Spinal cord (tissue), 10 donors: ENCODE results near the gene COL25A1. TPM values are rescaled to one million over a fixed set of nuclear protein-coding genes. Genes with fewer than 3 reads are reported as not detected.

Experiments used
- DNase-seq, 6 donors: peaks; one replicate each; pipeline versions ENCODE4 v3.0.0 to v3.0.0-alpha.2; 2013 to 2015; ENCODE audit warnings: low spot score in 6 of 6, low read depth in 4 of 6
- H3K27ac ChIP-seq: one replicate; pipeline ENCODE4 v1.5.1; 2013; ENCODE audit warnings: low read depth, low read length, control low read depth
- H3K27me3 ChIP-seq: one replicate; pipeline ENCODE4 v1.6.1; 2013; ENCODE audit warnings: low read length; ENCODE audit not compliant: control insufficient read depth, insufficient read depth
- H3K36me3 ChIP-seq: one replicate; pipeline ENCODE4 v1.6.1; 2013; ENCODE audit warnings: low read length; ENCODE audit not compliant: control insufficient read depth, insufficient read depth
- H3K4me1 ChIP-seq: one replicate; pipeline ENCODE4 v1.6.1; 2013; ENCODE audit warnings: low read length; ENCODE audit not compliant: control insufficient read depth, insufficient read depth
- H3K4me3 ChIP-seq: one replicate; pipeline ENCODE4 v1.5.1; 2013; ENCODE audit warnings: low read depth, low read length, control low read depth
- H3K9me3 ChIP-seq: one replicate; pipeline ENCODE4 v1.6.1; 2013; ENCODE audit warnings: low read length; ENCODE audit not compliant: control insufficient read depth, insufficient read depth
- WGBS: methylation state at CpG from one replicate; pipeline ENCODE4 v1.1.5; 2013; ENCODE audit warnings: missing lambda C conversion rate; ENCODE audit not compliant: insufficient coverage; 5-methylcytosine and 5-hydroxymethylcytosine counted together
- polyA plus RNA-seq, 2 donors: library from polyadenylated mRNA; unstranded; fragments of 120-200 nt; gene quantifications; one replicate each; pipeline ENCODE4 v1.2.1, GENCODE V29; 2013; ENCODE audit not compliant: insufficient read length in 2 of 2
- total RNA-seq, 2 donors: library from RNA; depleted of rRNA in 1 of 2; stranded (reverse); fragments of 120-200 nt in 1 of 2; fragments of >200 nt in 1 of 2; gene quantifications; one replicate each; pipeline versions ENCODE4 v1.2.3 to v1.2.4, GENCODE V29; 2013 to 2014
- donor health status: healthy.

COL25A1 gene
- total and polyA plus RNA-seq, 4 donors = 9.3 to 33.6 (median 13.4) TPM

DNA sequence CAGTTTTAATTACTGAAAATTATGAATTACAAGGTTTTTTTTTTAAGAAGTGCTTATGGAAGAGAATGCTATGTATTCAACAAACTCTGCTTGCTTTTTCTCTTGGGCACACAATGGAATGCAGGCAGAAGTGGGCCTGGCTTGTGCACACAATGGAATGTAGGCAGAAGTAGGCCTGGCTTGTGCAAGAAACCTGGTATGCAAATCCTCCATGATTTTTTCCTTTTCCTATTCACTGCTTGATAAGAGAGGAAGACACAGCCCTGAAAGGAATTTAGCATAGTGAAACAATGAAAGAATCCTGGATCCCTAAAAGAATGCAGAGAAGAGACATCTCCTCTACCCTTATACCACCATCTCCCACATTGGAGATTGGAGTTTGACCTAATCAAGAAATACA, 138.4 kb downstream of the COL25A1 start:
- H3K27ac ChIP-seq = no peak overlapping the region
- H3K9me3 ChIP-seq = no peaks in the 10 kb centered on the region
- no peak for DNase-seq
- no peaks in the 10 kb centered on the region for H3K36me3 ChIP-seq
- no peaks in the 10 kb centered on the region for H3K4me1 ChIP-seq
- no peaks in the 10 kb centered on the region for H3K27me3 ChIP-seq
- H3K4me3 ChIP-seq = no peak overlapping the region

DNA sequence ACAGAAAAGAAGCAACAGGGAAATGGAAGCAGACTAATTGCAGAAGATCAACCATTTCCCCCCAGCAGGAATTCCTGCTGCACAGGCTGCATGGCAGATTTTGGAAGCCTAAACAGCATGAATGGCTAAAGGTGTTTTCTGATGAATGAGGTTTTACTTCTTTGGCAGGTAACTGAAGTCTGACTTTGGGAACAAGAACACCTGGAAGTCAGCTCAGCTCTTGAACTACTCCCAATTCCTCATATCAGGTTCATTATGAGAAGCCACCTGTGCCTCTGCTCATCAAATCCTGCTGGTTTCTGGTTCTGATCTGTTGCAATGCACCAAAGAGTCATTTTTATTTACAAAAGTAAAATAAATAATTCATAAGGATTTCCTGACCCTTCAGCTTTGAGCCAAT, 139.0 kb downstream of the COL25A1 start:
- Histone ChIP-seq H3K4me3 (no peak overlapping the region), H3K27ac (no peak overlapping the region), H3K4me1 (no peaks in the 10 kb centered on the region), H3K9me3 (no peaks in the 10 kb centered on the region), H3K36me3 (no peaks in the 10 kb centered on the region), H3K27me3 (no peaks in the 10 kb centered on the region)
- peak in 1 of 6 donors; percentile 12 for DNase-seq

DNA sequence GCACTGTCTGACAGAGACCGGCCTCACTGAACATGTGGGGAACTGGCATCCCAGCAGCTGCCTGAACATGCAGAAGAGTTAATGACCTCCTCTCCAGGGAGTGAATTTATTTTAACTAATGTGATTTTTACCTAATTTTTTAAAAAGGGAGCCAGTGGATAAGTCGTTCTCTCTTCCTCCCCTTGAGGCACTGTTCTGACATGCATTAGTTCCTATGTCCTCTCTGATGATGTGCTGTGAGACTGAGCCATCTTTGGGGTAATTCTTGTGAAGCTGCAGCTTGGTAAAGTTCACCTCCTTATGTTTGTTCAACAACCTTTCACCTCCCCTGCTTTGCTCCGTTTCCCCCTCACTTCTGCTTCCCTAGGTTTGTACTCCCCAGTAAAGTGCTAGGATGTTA, 139.7 kb downstream of the COL25A1 start:
- no peak for DNase-seq
- Histone ChIP-seq H3K27ac (no peak overlapping the region), H3K36me3 (no peaks in the 10 kb centered on the region), H3K9me3 (no peaks in the 10 kb centered on the region), H3K4me1 (no peaks in the 10 kb centered on the region), H3K4me3 (no peak overlapping the region), H3K27me3 (no peaks in the 10 kb centered on the region)
- WGBS = 67% methylated on average over 1 of the region's 3 CpGs

DNA sequence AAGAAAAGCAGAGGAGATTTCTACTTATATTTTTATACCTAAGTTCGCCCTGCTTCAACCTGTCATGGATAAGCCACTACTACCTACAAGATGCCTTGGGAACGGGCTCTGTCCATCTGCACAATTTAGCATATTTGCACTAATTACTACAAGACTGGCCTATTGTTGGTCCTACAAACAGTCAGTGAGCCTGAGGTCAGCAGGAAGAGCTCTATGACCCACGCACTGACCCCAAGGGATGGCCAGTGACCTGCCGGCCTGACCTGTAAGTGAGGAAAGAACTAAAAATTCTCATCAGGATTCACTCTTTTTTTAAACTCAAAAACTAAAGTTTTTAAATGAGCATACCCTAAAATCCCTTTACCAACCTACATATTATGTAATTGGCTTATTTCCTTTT, 142.0 kb downstream of the COL25A1 start:
- DNase-seq = no peak
- 75% methylated on average over 2 of the region's 4 CpGs for WGBS
- Histone ChIP-seq H3K9me3 (no peaks in the 10 kb centered on the region), H3K27ac (no peak overlapping the region), H3K27me3 (no peaks in the 10 kb centered on the region), H3K4me1 (no peaks in the 10 kb centered on the region), H3K36me3 (no peaks in the 10 kb centered on the region), H3K4me3 (no peak overlapping the region)

DNA sequence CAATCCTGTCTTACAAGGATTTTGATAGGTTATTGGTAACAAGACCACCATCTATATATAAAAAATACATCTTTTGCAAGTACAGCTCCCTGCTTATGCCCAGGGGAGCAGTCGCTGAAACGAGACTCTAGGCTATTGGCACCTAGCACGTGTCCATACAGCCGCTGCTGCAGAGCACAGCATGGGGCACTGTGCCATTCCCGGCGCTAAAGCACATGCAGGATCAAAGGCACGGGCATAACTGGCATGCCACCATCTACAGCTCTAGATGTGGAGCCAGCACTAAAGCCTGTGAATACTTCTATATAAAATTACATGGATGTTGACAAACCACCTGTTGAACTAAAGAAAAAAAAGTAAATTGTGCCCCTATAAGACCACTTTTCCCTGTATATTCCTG, 144.8 kb downstream of the COL25A1 start:
- H3K36me3 ChIP-seq = no peaks in the 10 kb centered on the region
- WGBS = 66% methylated on average over 4 of the region's 7 CpGs
- DNase-seq = no peak
- no peaks in the 10 kb centered on the region for H3K4me1 ChIP-seq
- H3K9me3 ChIP-seq = no peaks in the 10 kb centered on the region
- no peak overlapping the region for H3K27ac ChIP-seq
- H3K4me3 ChIP-seq = no peak overlapping the region
- H3K27me3 ChIP-seq = no peaks in the 10 kb centered on the region

DNA sequence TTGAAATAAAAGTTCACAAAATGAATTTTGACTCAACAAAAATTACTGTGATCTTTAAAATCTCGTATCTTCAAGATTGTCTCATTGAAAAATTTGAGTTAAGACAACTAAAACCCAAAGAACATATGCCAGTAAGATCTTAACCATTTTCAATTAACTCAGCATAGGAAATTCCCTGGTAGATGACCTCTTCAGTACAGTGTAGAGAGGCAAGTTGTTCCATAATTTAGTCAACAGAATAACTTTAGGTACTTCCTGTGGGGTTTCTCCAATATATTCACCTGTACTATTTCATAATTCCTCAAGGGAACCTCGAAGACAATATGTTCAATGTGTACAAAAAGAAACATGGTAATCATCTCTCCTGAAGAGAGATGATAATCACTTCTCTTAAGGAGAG, 145.3 kb downstream of the COL25A1 start:
- Histone ChIP-seq H3K36me3 (no peaks in the 10 kb centered on the region), H3K27me3 (no peaks in the 10 kb centered on the region), H3K27ac (no peak overlapping the region), H3K4me1 (no peaks in the 10 kb centered on the region), H3K4me3 (no peak overlapping the region), H3K9me3 (no peaks in the 10 kb centered on the region)
- WGBS = no CpG with 5 or more reads among the region's 2 CpGs
- no peak for DNase-seq

DNA sequence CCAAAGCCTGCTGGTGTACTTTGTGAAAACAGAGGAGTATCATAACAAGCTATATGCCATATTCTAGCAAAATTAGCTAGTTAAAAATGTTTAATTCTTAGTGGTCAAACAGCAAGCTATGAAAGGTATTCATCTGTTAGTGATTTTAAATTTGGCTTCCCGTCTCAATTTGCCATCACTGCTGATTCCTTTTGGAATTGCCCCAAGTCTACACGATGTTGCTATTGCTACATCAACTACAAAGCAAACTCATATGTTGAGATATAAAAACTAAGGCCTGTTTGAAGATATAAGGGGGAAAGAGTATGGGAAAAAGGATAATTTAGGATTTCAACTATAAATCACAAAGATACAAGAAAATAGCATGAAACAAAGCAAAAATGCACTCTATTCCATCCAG, 146.1 kb downstream of the COL25A1 start:
- H3K27ac ChIP-seq = no peak overlapping the region
- no peaks in the 10 kb centered on the region for H3K27me3 ChIP-seq
- H3K4me3 ChIP-seq = no peak overlapping the region
- H3K9me3 ChIP-seq = no peaks in the 10 kb centered on the region
- no peaks in the 10 kb centered on the region for H3K4me1 ChIP-seq
- H3K36me3 ChIP-seq = no peaks in the 10 kb centered on the region
- peak in 1 of 6 donors; percentile 29 for DNase-seq
- no CpG with 5 or more reads among the region's 2 CpGs for WGBS

DNA sequence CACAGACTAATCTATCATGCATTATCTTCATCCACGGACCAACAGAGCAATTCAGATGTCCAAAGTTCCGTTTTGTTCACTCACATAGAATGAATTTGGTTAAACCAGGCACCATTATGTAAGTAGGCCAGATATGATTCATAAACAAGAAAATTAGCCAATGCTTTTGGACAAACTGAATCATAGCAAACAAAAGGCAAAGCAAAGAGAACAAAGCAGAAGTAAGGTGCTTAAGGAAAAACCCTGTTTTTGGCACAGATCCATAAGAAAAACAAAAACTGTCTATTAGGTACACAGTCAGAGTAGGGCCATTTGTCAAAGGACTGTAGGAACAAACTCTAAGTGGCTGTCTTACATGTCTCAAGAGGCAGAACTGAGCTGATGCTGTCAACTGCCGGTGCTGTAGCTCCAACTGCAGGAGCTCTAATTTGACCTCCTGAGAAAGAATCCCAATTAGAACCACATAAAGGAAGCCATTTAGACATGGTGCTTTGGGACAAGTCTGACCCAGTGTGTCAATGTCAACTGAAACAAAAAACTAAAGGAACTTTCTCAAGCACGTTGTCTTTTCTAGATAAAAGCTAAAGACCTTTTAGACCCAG, 146.7 kb downstream of the COL25A1 start:
- DNase-seq = peak in 2 of 6 donors; percentile 7 to 34
- H3K27ac ChIP-seq = no peak overlapping the region
- WGBS = 17% methylated on average over 2 of the region's 4 CpGs

DNA sequence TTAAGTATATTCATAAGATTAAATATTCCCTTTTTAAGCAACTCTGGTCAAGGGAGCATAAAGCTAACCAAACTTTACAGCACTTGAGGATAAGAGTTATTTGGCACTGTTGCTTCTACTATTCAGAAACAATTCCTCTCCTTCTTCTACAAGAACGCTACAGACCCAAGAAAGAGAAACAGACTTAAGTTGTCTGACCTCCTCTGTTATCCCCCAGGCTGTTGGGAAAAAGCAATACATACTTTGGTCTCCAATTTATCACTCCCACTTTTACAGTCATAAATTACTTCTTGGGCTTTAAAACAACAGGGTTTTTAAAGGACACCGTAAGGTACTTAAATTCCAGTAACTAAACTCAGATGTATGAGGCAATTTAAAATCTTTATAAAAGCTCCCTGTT, 147.4 kb downstream of the COL25A1 start:
- Histone ChIP-seq H3K4me1 (no peaks in the 10 kb centered on the region), H3K36me3 (no peaks in the 10 kb centered on the region), H3K27ac (no peak overlapping the region), H3K4me3 (no peak overlapping the region), H3K9me3 (no peaks in the 10 kb centered on the region), H3K27me3 (no peaks in the 10 kb centered on the region)
- no CpG with 5 or more reads among the region's 2 CpGs for WGBS
- no peak for DNase-seq

More for the DNA sequence above, 146.7 kb downstream of the COL25A1 start:
- H3K4me1 ChIP-seq = no peaks in the 10 kb centered on the region
- no peak overlapping the region for H3K4me3 ChIP-seq
- H3K36me3 ChIP-seq = no peaks in the 10 kb centered on the region
- no peaks in the 10 kb centered on the region for H3K9me3 ChIP-seq
- no peaks in the 10 kb centered on the region for H3K27me3 ChIP-seq

DNA sequence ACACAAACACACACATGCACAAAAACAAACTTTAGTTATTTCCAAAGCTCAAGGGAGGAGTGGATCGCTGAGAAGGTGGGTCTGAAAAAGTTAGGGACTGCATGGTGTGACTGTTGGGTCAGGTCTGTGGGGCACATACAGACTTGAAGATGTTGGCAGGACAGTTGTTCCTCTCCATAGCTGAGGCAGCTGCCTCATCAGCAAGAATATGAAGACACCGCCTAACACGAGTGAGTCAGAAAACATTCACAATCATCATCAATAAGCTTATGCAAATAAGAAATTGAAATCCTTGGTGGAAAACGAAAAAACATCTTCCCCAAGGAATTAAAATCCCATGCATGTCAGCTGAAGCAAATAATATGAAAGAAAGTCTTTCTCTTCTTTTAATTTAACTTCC, 148.0 kb downstream of the COL25A1 start:
- 83% methylated on average over 1 of the region's 4 CpGs for WGBS
- Histone ChIP-seq H3K4me1 (no peaks in the 10 kb centered on the region), H3K9me3 (no peaks in the 10 kb centered on the region), H3K27ac (no peak overlapping the region), H3K27me3 (no peaks in the 10 kb centered on the region), H3K4me3 (no peak overlapping the region), H3K36me3 (no peaks in the 10 kb centered on the region)
- DNase-seq = no peak
